A549 treated with GW870086 at 1 μM for 4 hours (cell line): ENCODE measurements around the gene EXOSC6. TPM values are rescaled to one million over a fixed set of nuclear protein-coding genes. Genes with fewer than 3 reads are reported as not detected.

ENCODE experiments used
- total RNA-seq: library from RNA; stranded (reverse); fragments of 200-300 nt; extraction: Qiagen RNA extraction; gene quantifications from 5 replicates; pipeline ENCODE4 v1.2.3, GENCODE V29; 2022; ENCODE audit warnings: low read depth

The EXOSC6 gene
- 12.7 to 16.3 TPM (median 16.0 TPM) in 5 replicates for total RNA-seq

GRCh38 chr16:70251629-70252354 lies at the start of gene EXOSC6:
Gene EXOSC6, minus strand, starts transcription at chr16:70251940. Its CDS starts 40 bp downstream, at chr16:70251900.

GRCh38 chr16:70298988-70299938 lies 47.5 kb upstream of the EXOSC6 start, which contains the start of gene DDX19B:
Gene DDX19B, plus strand, starts transcription at chr16:70299186. Its CDS starts 112 bp downstream, at chr16:70299298.

GRCh38 chr16:70289229-70290094 lies 37.7 kb upstream of the EXOSC6 start, which contains the start of gene AARS1:
Gene AARS1, minus strand, starts transcription at chr16:70289506. Its CDS starts 6,743 bp downstream, at chr16:70282763.

Other genes starting within 250 kb of the EXOSC6 start
- 12.9 to 16.7 TPM (median 15.7 TPM) in 5 replicates for gene PDPR, start 137.6 kb downstream of the EXOSC6 start, total RNA-seq
- gene CLEC18C, start 78.2 kb downstream of the EXOSC6 start, total RNA-seq, result 0.08 to 0.09 TPM in 2 of 5 replicates, not detected in the others
- gene AARS1, start 37.6 kb upstream of the EXOSC6 start, total RNA-seq, result 84.8 to 96.4 TPM (median 89.9 TPM) in 5 replicates
- gene DDX19B, start 47.2 kb upstream of the EXOSC6 start, total RNA-seq, result 26.7 to 35.0 TPM (median 29.5 TPM) in 5 replicates
- 37.8 to 39.6 TPM (median 38.5 TPM) in 5 replicates for gene DDX19A, start 95.0 kb upstream of the EXOSC6 start, total RNA-seq
- 19.3 to 27.1 TPM (median 24.2 TPM) in 5 replicates for gene ST3GAL2, start 187.2 kb upstream of the EXOSC6 start, total RNA-seq
- gene FCSK, start 202.7 kb upstream of the EXOSC6 start, total RNA-seq, result 4.5 to 5.3 TPM (median 4.9 TPM) in 5 replicates